Parathyroid adenoma (tissue), 2 donors: ENCODE measurements around the gene MAP2K7.
A peak's percentile ranks its signal among the peaks of the same experiment; 100 is the strongest.

Source experiments
- H2AFZ ChIP-seq: fragments of 300-600 bp; sonication (generic); one replicate; pipeline ENCODE4 v1.7.0; 2017; ENCODE audit warnings: antibody characterized with exemption, mild to moderate bottlenecking
- H3K27ac ChIP-seq: fragments of 300-600 bp; sonication (generic); one replicate; pipeline ENCODE4 v1.7.0; 2017
- H3K27me3 ChIP-seq: fragments of 300-600 bp; sonication (generic); one replicate; pipeline ENCODE4 v1.7.0; 2017; ENCODE audit warnings: low read length; ENCODE audit not compliant: control insufficient read depth, insufficient read depth
- H3K36me3 ChIP-seq: fragments of 300-600 bp; sonication (generic); one replicate; pipeline ENCODE4 v1.7.0; 2017; ENCODE audit warnings: low read length; ENCODE audit not compliant: control insufficient read depth, insufficient read depth
- H3K4me1 ChIP-seq: fragments of 300-600 bp; sonication (generic); one replicate; pipeline ENCODE4 v1.7.0; 2017; ENCODE audit warnings: control low read depth
- H3K4me2 ChIP-seq: fragments of 300-600 bp; sonication (generic); one replicate; pipeline ENCODE4 v1.7.0; 2017; ENCODE audit warnings: low read length
- H3K4me3 ChIP-seq: fragments of 300-600 bp; sonication (generic); one replicate; pipeline ENCODE4 v1.7.0; 2017; ENCODE audit warnings: low read depth, low read length
- H3K79me2 ChIP-seq: fragments of 300-600 bp; sonication (generic); one replicate; pipeline ENCODE4 v1.7.0; 2017; ENCODE audit warnings: control low read depth
- H3K9ac ChIP-seq: fragments of 300-600 bp; sonication (generic); one replicate; pipeline ENCODE4 v1.7.0; 2017; ENCODE audit warnings: mild to moderate bottlenecking
- H3K9me3 ChIP-seq: fragments of 300-600 bp; sonication (generic); one replicate; pipeline ENCODE4 v1.7.0; 2017; ENCODE audit warnings: low read length; ENCODE audit not compliant: control insufficient read depth
- CTCF ChIP-seq: fragments of 300-600 bp; sonication (generic); IDR thresholded peaks from one replicate; pipeline ENCODE4 v1.7.0; 2017; ENCODE audit warnings: antibody characterized with exemption, mild to moderate bottlenecking
- donor health status: primary hyperparathyroidism.

Gene MAP2K7

GRCh38 chr19:7874076-7874896 is 29.4 kb upstream of the MAP2K7 start, which contains the start of gene PRR36:
PRR36 (minus strand) TSS chr19:7874390; CDS start chr19:7873689, 701 bp downstream.
- peak within 1 kb of the TSS; percentile 76 for H3K4me3 ChIP-seq
- H3K27ac ChIP-seq: peak within 1 kb of the TSS; percentile 19
- TF ChIP-seq CTCF: no peak

GRCh38 chr19:7874897-7875273 is 28.8 kb upstream of the MAP2K7 start:
- H3K4me2 ChIP-seq: peak overlapping the region; percentile 64
- no peak for TF ChIP-seq CTCF
- H3K36me3 ChIP-seq: no peaks in the 10 kb centered on the region
- H3K9me3 ChIP-seq: no peaks in the 10 kb centered on the region
- peak overlapping the region; percentile 19 for H3K27ac ChIP-seq
- H3K4me3 ChIP-seq: peak overlapping the region; percentile 76
- H3K79me2 ChIP-seq: no peaks in the 10 kb centered on the region
- peak overlapping the region; percentile 90 for H2AFZ ChIP-seq
- H3K9ac ChIP-seq: no peak overlapping the region
- no peaks in the 10 kb centered on the region for H3K27me3 ChIP-seq
- peaks cover 10% of the 10 kb centered on the region for H3K4me1 ChIP-seq

More at GRCh38 chr19:7874076-7874896, 29.4 kb upstream of the MAP2K7 start, which contains the start of gene PRR36:
- Histone ChIP-seq H3K4me1 (peaks cover 10% of the 10 kb centered on the region), H3K79me2 (no peaks in the 10 kb centered on the region), H3K4me2 (peak within 1 kb of the TSS; percentile 84), H2AFZ (peak within 1 kb of the TSS; percentile 90), H3K9ac (no peak within 1 kb of the TSS), H3K27me3 (no peaks in the 10 kb centered on the region), H3K9me3 (no peaks in the 10 kb centered on the region), H3K36me3 (no peaks in the 10 kb centered on the region)

- H3K27me3 ChIP-seq: no peaks in the 10 kb centered on the region
- H3K27ac ChIP-seq: no peak overlapping the region
- H3K9me3 ChIP-seq: no peaks in the 10 kb centered on the region
- H3K4me3 ChIP-seq: no peak overlapping the region
- no peaks in the 10 kb centered on the region for H3K79me2 ChIP-seq
- H2AFZ ChIP-seq: no peak overlapping the region
- no peak overlapping the region for H3K9ac ChIP-seq
- H3K36me3 ChIP-seq: no peaks in the 10 kb centered on the region
- H3K4me1 ChIP-seq: peaks cover 2% of the 10 kb centered on the region
- TF ChIP-seq CTCF: no peak
- H3K4me2 ChIP-seq: no peak overlapping the region
Observed at GRCh38 chr19:7877249-7877836, 26.3 kb upstream of the MAP2K7 start.

GRCh38 chr19:7879111-7879807 is 24.4 kb upstream of the MAP2K7 start:
- Histone ChIP-seq H3K4me1 (peaks cover 2% of the 10 kb centered on the region), H3K27me3 (no peaks in the 10 kb centered on the region), H3K79me2 (no peaks in the 10 kb centered on the region), H3K27ac (no peak overlapping the region), H2AFZ (no peak overlapping the region), H3K4me2 (no peak overlapping the region), H3K9me3 (no peaks in the 10 kb centered on the region), H3K4me3 (no peak overlapping the region), H3K36me3 (no peaks in the 10 kb centered on the region), H3K9ac (no peak overlapping the region)
- no peak for TF ChIP-seq CTCF
